HepG2 (cell line): Measurements from ENCODE around the gene CDK6. TPM values are rescaled to one million over a fixed set of nuclear protein-coding genes. Genes with fewer than 3 reads are reported as not detected.

ENCODE experiments used
- AGO2 ChIP-seq: fragments of 200-400 bp; formaldehyde crosslinking; optimal IDR thresholded peaks from 2 replicates; pipeline ENCODE3; 2017; ENCODE audit warnings: mild to moderate bottlenecking, low read depth, low read length, moderate library complexity
- EED ChIP-seq: sonication (generic); formaldehyde crosslinking; IDR thresholded peaks from 2 replicates; pipeline ENCODE4 v1.5.0; 2020; ENCODE audit warnings: mild to moderate bottlenecking, missing genetic modification reagents
- ETV5 ChIP-seq: IDR thresholded peaks from 2 replicates; pipeline ENCODE4 v1.6.1; 2018; ENCODE audit warnings: missing biosample characterization, missing genetic modification reagents, inconsistent platforms, borderline replicate concordance
- GABPA ChIP-seq, 2 experiments: IDR thresholded peaks; 2 replicates each; pipeline ENCODE4 v1.6.1; 2011 to 2016; ENCODE audit warnings: low read depth in 2 of 2, low read length in 1 of 2, missing biosample characterization in 1 of 2, missing genetic modification characterization in 1 of 2
- HBP1 ChIP-seq: IDR thresholded peaks from 2 replicates; pipeline ENCODE4 v1.6.1; 2016; ENCODE audit warnings: low read depth, control low read depth
- KLF13 ChIP-seq: sonication (generic); formaldehyde crosslinking; IDR thresholded peaks from 2 replicates; pipeline ENCODE4 v1.4.0; 2020; ENCODE audit warnings: mild to moderate bottlenecking, missing genetic modification reagents
- KMT2B ChIP-seq: IDR thresholded peaks from 2 replicates; pipeline ENCODE4 v1.6.1; 2016; ENCODE audit warnings: missing genetic modification reagents, missing compliant biosample characterization
- NRL ChIP-seq: sonication (generic); formaldehyde crosslinking; IDR thresholded peaks from 2 replicates; pipeline ENCODE4 v1.5.0; 2020; ENCODE audit warnings: missing genetic modification reagents, mild to moderate bottlenecking, moderate library complexity, borderline replicate concordance
- PAWR ChIP-seq: sonication (generic); formaldehyde crosslinking; IDR thresholded peaks from 2 replicates; pipeline ENCODE4 v1.4.0; 2020; ENCODE audit warnings: missing genetic modification reagents, mild to moderate bottlenecking, borderline replicate concordance
- PRDM15 ChIP-seq: sonication (generic); formaldehyde crosslinking; IDR thresholded peaks from 2 replicates; pipeline ENCODE4 v1.4.0; 2020; ENCODE audit warnings: missing genetic modification reagents
- PTBP1 ChIP-seq: fragments of 200-400 bp; formaldehyde crosslinking; IDR thresholded peaks from 2 replicates; pipeline ENCODE4 v1.6.1; 2018; ENCODE audit warnings: low read length, low read depth; ENCODE audit not compliant: poor library complexity, severe bottlenecking
- RFX5 ChIP-seq: IDR thresholded peaks from 2 replicates; pipeline ENCODE4 v1.6.1; 2011; ENCODE audit warnings: low read depth, low read length, improper control_type of control experiment
- SIX4 ChIP-seq: sonication (generic); formaldehyde crosslinking; IDR thresholded peaks from 2 replicates; pipeline ENCODE4 v1.4.0; 2020; ENCODE audit warnings: missing genetic modification reagents
- SOX5 ChIP-seq: IDR thresholded peaks from 2 replicates; pipeline ENCODE4 v1.6.1; 2016; ENCODE audit warnings: borderline replicate concordance
- ZBTB20 ChIP-seq: sonication (generic); formaldehyde crosslinking; IDR thresholded peaks from 2 replicates; pipeline ENCODE4 v1.8.1; 2023; ENCODE audit warnings: missing genetic modification reagents, low read depth, mild to moderate bottlenecking, borderline replicate concordance
- ZFP36 ChIP-seq: fragments of 150-350 bp; IDR thresholded peaks from 2 replicates; pipeline ENCODE4 v1.6.1; 2018; ENCODE audit warnings: borderline replicate concordance, low read length, low read depth; ENCODE audit not compliant: partially characterized antibody
- ZNF292 ChIP-seq: sonication (generic); formaldehyde crosslinking; IDR thresholded peaks from 2 replicates; pipeline ENCODE4 v1.8.1; 2022; ENCODE audit warnings: mild to moderate bottlenecking, low read depth, missing genetic modification reagents, borderline replicate concordance
- ZNF337 ChIP-seq: sonication (generic); formaldehyde crosslinking; IDR thresholded peaks from 2 replicates; pipeline ENCODE4 v1.5.1; 2020; ENCODE audit warnings: missing genetic modification reagents, low read depth, mild to moderate bottlenecking, borderline replicate concordance
- ZNF354B ChIP-seq: sonication (generic); formaldehyde crosslinking; IDR thresholded peaks from 2 replicates; pipeline ENCODE4 v1.8.0; 2022; ENCODE audit warnings: mild to moderate bottlenecking, missing genetic modification reagents
- ZNF549 ChIP-seq: sonication (generic); formaldehyde crosslinking; IDR thresholded peaks from 2 replicates; pipeline ENCODE4 v1.5.0; 2020; ENCODE audit warnings: missing genetic modification reagents
- ZNF639 ChIP-seq: conservative IDR thresholded peaks from 2 replicates; pipeline ENCODE4 v1.6.1; 2018; ENCODE audit warnings: missing genetic modification reagents
- ZNF841 ChIP-seq: sonication (generic); formaldehyde crosslinking; IDR thresholded peaks from 2 replicates; pipeline ENCODE4 v1.8.1; 2023; ENCODE audit warnings: missing genetic modification reagents, borderline replicate concordance
- ZSCAN30 ChIP-seq: sonication (generic); formaldehyde crosslinking; IDR thresholded peaks from 2 replicates; pipeline ENCODE4 v1.5.0; 2020; ENCODE audit warnings: mild to moderate bottlenecking, missing genetic modification reagents
- polyA plus RNA-seq, 8 experiments: library from polyadenylated mRNA; depleted of rRNA in 3 of 8; stranded (reverse) in 7 of 8; unstranded in 1 of 8; fragments of >200 nt; fragmentation: Illumina TruSeq in 4 of 8; extraction: Trizol in 4 of 8; gene quantifications; 2 replicates each; pipeline versions ENCODE4 v1.2.1 to v1.2.3, GENCODE V29; 2011 to 2016; ENCODE audit warnings: low read depth in 4 of 8, missing spikeins in 1 of 8, mixed read lengths in 1 of 8; ENCODE audit not compliant: insufficient read depth in 1 of 8
- total RNA-seq, 5 experiments: library from RNA; depleted of rRNA; stranded (reverse); fragments of >200 nt; fragmentation: Illumina TruSeq; extraction: Trizol; gene quantifications; 2 replicates each; pipeline ENCODE4 v1.2.3, GENCODE V29; 2016; ENCODE audit warnings: low read depth in 1 of 5

Gene CDK6
- total and polyA plus RNA-seq, 2 of the 13 experiments (the other 11 are each of a cell fraction or from before 2014, with no cell fraction given), result 34.6 to 90.8 TPM

GRCh38 chr7:92751902-92752901 is 84.2 kb downstream of the CDK6 start (continued):
- TF ChIP-seq ETV5 (no peak), PAWR (no peak), RFX5 (no peak), SIX4 (CRISPR knock-in tag) (0 out of 2 replicates have a peak, but pooled peaks have one; percentile 32), ZNF292 (CRISPR knock-in tag) (no peak), PTBP1 (no peak), ZBTB20 (CRISPR knock-in tag) (no peak), ZNF337 (CRISPR knock-in tag) (no peak), PRDM15 (CRISPR knock-in tag) (no peak), ZSCAN30 (CRISPR knock-in tag) (no peak), EED (CRISPR knock-in tag) (no peak), GABPA (IDR thresholded peaks at IDR 0.05; ENCODE audit: low read depth, low read length) (no peak), GABPA (CRISPR knock-in tag; IDR thresholded peaks at IDR 0.05; ENCODE audit: low read depth) (no peak), KMT2B (CRISPR knock-in tag) (peak; percentile 48; the same call in 1 of the 2 replicates), NRL (CRISPR knock-in tag) (no peak), HBP1 (no peak), ZNF354B (CRISPR knock-in tag) (no peak), ZNF549 (no peak), AGO2 (no peak), SOX5 (CRISPR knock-in tag) (peak; percentile 88), ZNF639 (CRISPR knock-in tag) (no peak), ZNF841 (no peak), ZFP36 (no peak), KLF13 (no peak)
